ENCODE data around the gene HMGCR.

Gene HMGCR

DNA sequence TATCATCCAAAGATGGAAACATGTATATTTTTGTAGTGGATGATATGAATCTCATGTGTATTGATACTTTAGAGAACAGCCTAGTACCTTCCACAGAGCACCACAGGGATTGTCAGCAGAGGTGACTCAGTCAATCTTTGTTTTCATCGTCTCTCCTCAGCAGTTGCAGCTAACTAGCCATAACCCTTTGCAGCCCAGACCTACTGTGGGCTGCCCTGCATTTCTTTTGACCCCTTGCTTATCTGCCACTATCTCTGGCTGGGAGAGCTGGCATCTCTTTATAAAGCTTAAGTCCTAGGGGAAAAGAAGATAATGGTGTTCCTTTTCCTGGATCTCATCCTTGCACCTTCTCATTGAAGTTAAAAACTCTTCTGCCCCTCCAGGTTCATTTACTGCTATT lies 28.7 kb downstream of the HMGCR start:
- Histone ChIP-seq H3K79me2 (ENCODE audit: control insufficient read depth, low read length) (no peaks in the 10 kb centered on the region), H3K9me3 (ENCODE audit: control insufficient read depth, insufficient read depth, low read length) (no peaks in the 10 kb centered on the region), H3K27me3 (ENCODE audit: control insufficient read depth, low read length) (no peaks in the 10 kb centered on the region), H3K4me1 (ENCODE audit: control insufficient read depth, low read length) (no peaks in the 10 kb centered on the region), H3F3A (ENCODE audit: control insufficient read depth, insufficient read depth) (peaks cover 24% of the 10 kb centered on the region), H4K20me1 (ENCODE audit: control insufficient read depth, insufficient read depth, low read depth, low read length) (no peaks in the 10 kb centered on the region), H3K9me2 (replicated peaks; ENCODE audit: control insufficient read depth, low read length) (no peaks in the 10 kb centered on the region), H3K4me3 (ENCODE audit: low read length) (no peak overlapping the region), H3K4me2 (ENCODE audit: low read length) (no peak overlapping the region), H3K36me3 (ENCODE audit: control insufficient read depth, low read length) (peaks cover 24% of the 10 kb centered on the region), H3K27ac (ENCODE audit: low read depth, low read length) (no peak overlapping the region)
- TF ChIP-seq EZH2phosphoT487 (IDR thresholded peaks at IDR 0.05; ENCODE audit: borderline replicate concordance, low read length) = no peak
- TF ChIP-seq, protein P1, sequence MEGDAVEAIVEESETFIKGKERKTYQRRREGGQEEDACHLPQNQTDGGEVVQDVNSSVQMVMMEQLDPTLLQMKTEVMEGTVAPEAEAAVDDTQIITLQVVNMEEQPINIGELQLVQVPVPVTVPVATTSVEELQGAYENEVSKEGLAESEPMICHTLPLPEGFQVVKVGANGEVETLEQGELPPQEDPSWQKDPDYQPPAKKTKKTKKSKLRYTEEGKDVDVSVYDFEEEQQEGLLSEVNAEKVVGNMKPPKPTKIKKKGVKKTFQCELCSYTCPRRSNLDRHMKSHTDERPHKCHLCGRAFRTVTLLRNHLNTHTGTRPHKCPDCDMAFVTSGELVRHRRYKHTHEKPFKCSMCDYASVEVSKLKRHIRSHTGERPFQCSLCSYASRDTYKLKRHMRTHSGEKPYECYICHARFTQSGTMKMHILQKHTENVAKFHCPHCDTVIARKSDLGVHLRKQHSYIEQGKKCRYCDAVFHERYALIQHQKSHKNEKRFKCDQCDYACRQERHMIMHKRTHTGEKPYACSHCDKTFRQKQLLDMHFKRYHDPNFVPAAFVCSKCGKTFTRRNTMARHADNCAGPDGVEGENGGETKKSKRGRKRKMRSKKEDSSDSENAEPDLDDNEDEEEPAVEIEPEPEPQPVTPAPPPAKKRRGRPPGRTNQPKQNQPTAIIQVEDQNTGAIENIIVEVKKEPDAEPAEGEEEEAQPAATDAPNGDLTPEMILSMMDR (IDR thresholded peaks at IDR 0.05; ENCODE audit: low read depth, low read length, poor library complexity, severe bottlenecking) = no peak

DNA sequence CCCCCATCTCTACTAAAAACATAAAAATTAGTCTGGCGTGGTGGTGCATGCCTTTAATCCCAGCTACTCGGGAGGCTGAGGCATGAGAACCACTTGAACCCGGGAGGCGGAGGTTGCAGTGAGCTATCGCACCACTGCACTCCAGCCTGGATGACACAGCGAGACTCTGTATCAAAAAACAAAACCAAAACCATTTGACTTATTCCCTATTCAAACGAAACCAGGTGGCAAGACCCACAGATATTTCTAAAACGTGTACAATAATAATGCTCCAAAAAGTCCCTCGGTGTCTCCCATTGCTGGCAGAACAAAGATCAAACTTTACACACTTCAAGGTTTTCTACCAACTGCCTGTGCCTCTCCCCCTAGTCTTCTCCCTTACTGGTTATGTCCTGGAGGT lies 29.8 kb downstream of the HMGCR start:
- no peaks in the 10 kb centered on the region for H3K4me1 ChIP-seq (ENCODE audit: control insufficient read depth, low read length)
- no peak for TF ChIP-seq EZH2phosphoT487 (IDR thresholded peaks at IDR 0.05; ENCODE audit: borderline replicate concordance, low read length)
- TF ChIP-seq, protein P1 (IDR thresholded peaks at IDR 0.05; ENCODE audit: low read depth, low read length, poor library complexity, severe bottlenecking) = no peak
- H4K20me1 ChIP-seq (ENCODE audit: control insufficient read depth, insufficient read depth, low read depth, low read length) = no peaks in the 10 kb centered on the region
- H3K27ac ChIP-seq (ENCODE audit: low read depth, low read length) = no peak overlapping the region
- peaks cover 14% of the 10 kb centered on the region for H3K36me3 ChIP-seq (ENCODE audit: control insufficient read depth, low read length)
- H3F3A ChIP-seq (ENCODE audit: control insufficient read depth, insufficient read depth) = peaks cover 18% of the 10 kb centered on the region
- no peaks in the 10 kb centered on the region for H3K9me3 ChIP-seq (ENCODE audit: control insufficient read depth, insufficient read depth, low read length)
- H3K4me3 ChIP-seq (ENCODE audit: low read length) = no peak overlapping the region
- no peaks in the 10 kb centered on the region for H3K27me3 ChIP-seq (ENCODE audit: control insufficient read depth, low read length)
- no peaks in the 10 kb centered on the region for H3K9me2 ChIP-seq (replicated peaks; ENCODE audit: control insufficient read depth, low read length)
- H3K4me2 ChIP-seq (ENCODE audit: low read length) = no peak overlapping the region
- no peaks in the 10 kb centered on the region for H3K79me2 ChIP-seq (ENCODE audit: control insufficient read depth, low read length)

DNA sequence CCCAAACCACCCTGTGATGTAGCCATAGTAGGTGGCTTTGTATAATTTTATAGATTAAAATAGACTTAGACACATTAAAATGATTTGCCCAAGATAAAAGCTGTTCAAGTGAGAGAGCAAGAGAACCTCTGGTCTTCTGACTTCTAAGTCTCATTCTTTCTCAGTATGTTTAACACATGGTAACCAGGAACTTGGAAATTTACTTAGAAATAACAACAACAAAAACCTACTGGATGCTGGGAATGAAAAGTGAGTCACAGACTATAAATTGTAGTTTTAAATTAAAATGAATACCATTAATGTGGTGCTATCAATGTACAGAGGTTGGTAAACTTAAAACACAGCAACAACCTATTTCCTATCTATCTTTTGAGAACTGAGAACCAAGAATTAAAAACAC lies 30.4 kb downstream of the HMGCR start:
- TF ChIP-seq EZH2phosphoT487 (IDR thresholded peaks at IDR 0.05; ENCODE audit: borderline replicate concordance, low read length) = no peak
- TF ChIP-seq, protein P1 (IDR thresholded peaks at IDR 0.05; ENCODE audit: low read depth, low read length, poor library complexity, severe bottlenecking) = no peak

More for the DNA sequence above, 30.4 kb downstream of the HMGCR start:
- H3K4me1 ChIP-seq (ENCODE audit: control insufficient read depth, low read length) = no peaks in the 10 kb centered on the region
- H3K9me3 ChIP-seq (ENCODE audit: control insufficient read depth, insufficient read depth, low read length) = no peaks in the 10 kb centered on the region
- no peak overlapping the region for H3K27ac ChIP-seq (ENCODE audit: low read depth, low read length)
- H3K4me3 ChIP-seq (ENCODE audit: low read length) = no peak overlapping the region
- peaks cover 7% of the 10 kb centered on the region for H3K36me3 ChIP-seq (ENCODE audit: control insufficient read depth, low read length)
- H3K27me3 ChIP-seq (ENCODE audit: control insufficient read depth, low read length) = no peaks in the 10 kb centered on the region
- no peak overlapping the region for H3K4me2 ChIP-seq (ENCODE audit: low read length)
- no peaks in the 10 kb centered on the region for H4K20me1 ChIP-seq (ENCODE audit: control insufficient read depth, insufficient read depth, low read depth, low read length)
- H3K9me2 ChIP-seq (replicated peaks; ENCODE audit: control insufficient read depth, low read length) = no peaks in the 10 kb centered on the region
- no peaks in the 10 kb centered on the region for H3K79me2 ChIP-seq (ENCODE audit: control insufficient read depth, low read length)
- peaks cover 11% of the 10 kb centered on the region for H3F3A ChIP-seq (ENCODE audit: control insufficient read depth, insufficient read depth)

All from DOHH2 (cell line).